G401 (cell line): ENCODE measurements around the gene THSD7A. TPM values are rescaled to one million over a fixed set of nuclear protein-coding genes. Genes with fewer than 3 reads are reported as not detected.

Experiments
- DNase-seq: peaks from one replicate; pipeline ENCODE4 v3.0.0-alpha.2; 2015; ENCODE audit warnings: low spot score
- in situ Hi-C: cut with HindIII; loops from 2 replicates; pipeline ENCODE4 v1.10.0; 2016; ENCODE audit warnings: low sequenced_read_pairs, mixed read lengths
- total RNA-seq: library from RNA; depleted of rRNA; stranded (reverse); fragments of >200 nt; shearing (Covaris generic); gene quantifications from 2 replicates; pipeline ENCODE4 v1.2.3, GENCODE V29; 2014

The THSD7A gene
- total RNA-seq, 1 experiment from 2014 or later = not detected

GRCh38 chr7:11332186-11332864 is 499.7 kb downstream of the THSD7A start:
- in situ Hi-C loops = no loop called here
- no peak for DNase-seq

DNA sequence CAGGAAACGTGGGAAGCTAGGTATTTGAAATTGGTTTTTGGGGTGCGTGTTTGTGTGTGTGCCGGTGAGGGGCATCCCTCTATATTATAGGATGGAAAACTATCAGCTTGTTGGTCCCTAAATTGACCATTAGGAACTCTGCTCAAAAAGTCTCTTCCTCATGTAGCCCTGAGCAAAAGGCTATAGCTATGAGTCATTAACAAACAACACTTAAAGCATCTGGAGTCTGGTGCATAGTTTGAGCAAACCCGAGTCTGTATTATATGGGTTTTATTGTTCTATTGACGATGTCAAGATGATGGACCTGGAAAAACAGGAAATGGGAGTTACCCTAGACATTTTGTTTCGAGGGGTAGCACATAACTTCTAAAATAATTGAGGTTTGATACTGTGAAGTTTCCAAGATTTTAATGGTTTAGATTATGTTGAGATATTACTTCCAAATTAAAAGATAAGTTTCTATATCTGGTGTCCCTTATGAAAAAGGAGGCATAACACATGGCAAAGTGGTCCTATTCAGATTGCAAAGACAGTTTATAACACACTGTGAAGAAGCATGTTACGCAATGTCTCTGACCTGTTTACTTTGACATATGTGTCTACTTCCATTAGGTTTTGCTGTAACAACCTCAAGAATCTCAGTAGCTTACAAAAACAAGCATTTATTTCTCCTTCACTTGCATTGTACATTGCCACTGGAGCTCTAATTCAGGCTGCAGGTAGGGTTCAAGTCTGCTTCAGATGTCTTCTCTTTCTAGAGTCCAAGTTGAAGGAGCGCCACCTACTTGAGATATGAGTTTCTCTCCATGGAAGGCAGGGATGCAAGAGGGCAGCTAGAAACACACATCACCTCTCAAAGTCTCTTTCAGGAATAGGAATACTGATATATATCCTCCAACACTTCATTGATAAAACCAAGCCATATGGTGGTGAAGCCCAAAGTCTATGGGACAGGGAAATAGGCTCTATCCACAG is 500.6 kb downstream of the THSD7A start:
- no peak for DNase-seq
- in situ Hi-C loops = no loop called here

- in situ Hi-C loops = no loop called here
- no peak for DNase-seq
Measured at GRCh38 chr7:11330717-11331116, 501.3 kb downstream of the THSD7A start.

- in situ Hi-C loops = no loop called here
- DNase-seq = no peak
Measured at GRCh38 chr7:11330208-11330607, 501.8 kb downstream of the THSD7A start.

GRCh38 chr7:11329626-11330025 is 502.4 kb downstream of the THSD7A start:
- in situ Hi-C loops = no loop called here
- DNase-seq = no peak

DNA sequence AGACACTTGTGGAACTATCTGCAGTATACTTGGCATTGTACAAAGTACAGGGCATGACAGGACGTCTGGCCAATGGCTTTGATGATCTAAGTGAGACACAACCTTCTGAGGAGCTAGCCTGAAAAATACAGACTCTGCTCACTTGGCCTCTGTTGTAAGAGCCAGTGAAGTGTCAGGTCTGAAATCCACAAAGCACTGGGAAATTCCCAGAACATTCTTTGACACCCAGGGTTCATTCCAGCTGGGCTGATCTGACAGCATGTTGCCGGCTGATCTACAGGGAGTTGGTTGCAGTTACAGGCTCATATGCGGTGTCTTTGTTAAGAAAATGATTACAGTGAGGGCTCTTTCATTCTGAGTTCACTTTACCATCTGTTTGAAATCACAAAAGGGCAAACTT is 503.7 kb downstream of the THSD7A start:
- peak; percentile 28 for DNase-seq
- in situ Hi-C loops = no loop called here

- peak; percentile 91 for DNase-seq
- in situ Hi-C loops = no loop called here
Measured at GRCh38 chr7:11327633-11328032, 504.4 kb downstream of the THSD7A start.
